Body of pancreas (tissue), 4 donors: ENCODE results near the gene CXXC5. TPM values are rescaled to one million over a fixed set of nuclear protein-coding genes. Genes with fewer than 3 reads are reported as not detected.
A peak's percentile ranks its signal among the peaks of the same experiment; 100 is the strongest.

Experiments
- ATAC-seq: fragments of 150-250 bp; one replicate; pipeline ENCODE4 v1.9.1; 2016
- DNase-seq, 4 donors: peaks; one replicate each; pipeline ENCODE4 v3.0.0-alpha.2; 2019
- H3K27ac ChIP-seq, 4 donors: fragments of 200-600 bp; sonication (generic); 1 replicate in 3 of 4; 2 replicates in 1 of 4; pipeline versions ENCODE4 v1.5.1 to v1.6.1; 2016 to 2019; ENCODE audit warnings: mild to moderate bottlenecking in 1 of 4, mixed read lengths in 1 of 4, moderate library complexity in 1 of 4
- H3K27me3 ChIP-seq, 2 donors: fragments of 200-600 bp; sonication (generic); one replicate each; pipeline ENCODE4 v1.6.0; 2016; ENCODE audit warnings: mild to moderate bottlenecking in 1 of 2
- H3K36me3 ChIP-seq, 2 donors: fragments of 200-600 bp; sonication (generic); replicated peaks in 1 of 2; 2 replicates each; pipeline ENCODE4 v1.5.1; 2016; ENCODE audit warnings: low read depth in 2 of 2; ENCODE audit not compliant: insufficient read depth in 1 of 2
- H3K4me1 ChIP-seq: fragments of 200-600 bp; sonication (generic); one replicate; pipeline ENCODE4 v1.6.0; 2016
- H3K4me3 ChIP-seq, 2 donors: fragments of 200-600 bp; sonication (generic); 1 replicate in 1 of 2; 2 replicates in 1 of 2; pipeline ENCODE4 v1.5.1; 2016 to 2019
- H3K9me3 ChIP-seq, 3 donors: fragments of 200-600 bp; sonication (generic); 1 replicate in 2 of 3; 2 replicates in 1 of 3; pipeline ENCODE4 v1.5.1; 2016
- CTCF ChIP-seq, 7 experiments: fragments of 450-650 bp in 4 of 7; fragments of 200-600 bp in 3 of 7; sonication (generic) in 3 of 7; IDR thresholded peaks; one replicate each; pipeline ENCODE4 v1.5.1; 2016 to 2019; ENCODE audit warnings: antibody characterized with exemption in 7 of 7
- POLR2A ChIP-seq, 3 donors: fragments of 450-650 bp; IDR thresholded peaks; one replicate each; pipeline ENCODE4 v1.6.1; 2016; ENCODE audit warnings: antibody characterized with exemption in 3 of 3, mild to moderate bottlenecking in 2 of 3
- WGBS, 2 donors: methylation state at CpG; one replicate each; pipeline ENCODE4 v1.1.5; 2017; 5-methylcytosine and 5-hydroxymethylcytosine counted together
- intact Hi-C: fragments of 100-400 bp; cut with DNase I; formaldehyde crosslinking; loops from one replicate; pipeline ENCODE4 v1.15.1; 2023
- total RNA-seq, 2 donors: library from RNA; depleted of rRNA; stranded (reverse); fragments of >200 nt; gene quantifications; one replicate each; pipeline ENCODE4 v1.1.0, GENCODE V29; 2016

The CXXC5 gene
- total RNA-seq, 2 donors from 2014 or later: 86.6 to 87.7 TPM

GRCh38 chr5:139664086-139664693, 16.0 kb downstream of the CXXC5 start:
- intact Hi-C loops: no loop called here
- Histone ChIP-seq H3K36me3 (no peaks in the 10 kb centered on the region), H3K9me3 (no peaks in the 10 kb centered on the region), H3K4me3 (no peak overlapping the region), H3K27ac (peak overlapping the region; percentile 94 to 98 (median 98)), H3K27me3 (no peaks in the 10 kb centered on the region), H3K4me1 (peaks cover 99% of the 10 kb centered on the region)
- WGBS, 2 donors: 39 to 43% methylated on average over 9 of the region's 9 CpGs
- DNase-seq (peak in 3 of 4 donors; percentile 40 to 82 (median 43)), ATAC-seq (no peak)
- TF ChIP-seq POLR2A (IDR thresholded peaks at IDR 0.05) (no peak), CTCF (IDR thresholded peaks at IDR 0.05) (no peak)

- no peaks in the 10 kb centered on the region for H3K9me3 ChIP-seq
- peaks cover 99% of the 10 kb centered on the region for H3K4me1 ChIP-seq
- H3K36me3 ChIP-seq: no peaks in the 10 kb centered on the region
- TF ChIP-seq CTCF (IDR thresholded peaks at IDR 0.05) (no peak), POLR2A (IDR thresholded peaks at IDR 0.05) (peak in 1 of 3 donors; percentile 38)
- H3K27me3 ChIP-seq: no peaks in the 10 kb centered on the region
- peak; percentile 77 to 88 (median 86) for DNase-seq
- no peak overlapping the region for H3K4me3 ChIP-seq
- intact Hi-C loops: no loop called here
- WGBS, 2 donors: 8 to 9% methylated on average over 8 to 15 of the region's 15 CpGs
- ATAC-seq: peak; percentile 48
- peak overlapping the region; percentile 94 to 98 (median 98) for H3K27ac ChIP-seq
These were observed 16.7 kb downstream of the CXXC5 start for GRCh38 chr5:139664727-139665351.

- ATAC-seq (no peak), DNase-seq (peak in 2 of 4 donors; percentile 16 to 27)
- Histone ChIP-seq H3K27me3 (no peaks in the 10 kb centered on the region), H3K9me3 (no peaks in the 10 kb centered on the region), H3K27ac (peak overlapping the region; percentile 94 to 98 (median 98)), H3K4me3 (no peak overlapping the region), H3K4me1 (peaks cover 99% of the 10 kb centered on the region), H3K36me3 (no peaks in the 10 kb centered on the region)
- no peak for TF ChIP-seq POLR2A (IDR thresholded peaks at IDR 0.05)
- TF ChIP-seq CTCF (IDR thresholded peaks at IDR 0.05): no peak
- WGBS, 2 donors: 21 to 60% methylated on average over 4 to 11 of the region's 11 CpGs
- intact Hi-C loops: no loop called here
These were observed 17.5 kb downstream of the CXXC5 start for GRCh38 chr5:139665626-139666025.

- TF ChIP-seq CTCF (IDR thresholded peaks at IDR 0.05): no peak
- no peak for TF ChIP-seq POLR2A (IDR thresholded peaks at IDR 0.05)
- DNase-seq: peak in 2 of 4 donors; percentile 16
- H3K4me1 ChIP-seq: peaks cover 100% of the 10 kb centered on the region
- WGBS, 2 donors: 55 to 61% methylated on average over 6 to 7 of the region's 7 CpGs
- H3K4me3 ChIP-seq: no peak overlapping the region
- no peaks in the 10 kb centered on the region for H3K9me3 ChIP-seq
- no peak for ATAC-seq
- intact Hi-C loops: no loop called here
- H3K36me3 ChIP-seq: no peaks in the 10 kb centered on the region
- H3K27ac ChIP-seq: peak overlapping the region; percentile 94 to 98 (median 98)
- H3K27me3 ChIP-seq: no peaks in the 10 kb centered on the region
These were observed 18.4 kb downstream of the CXXC5 start for GRCh38 chr5:139666551-139666950.
